Ammon's horn (tissue), 1 donor: ENCODE data around the gene MRPL22.
"Not testable (repeated sequence)": the region's sequence is repeated elsewhere in the genome, so short reads cannot be mapped to it uniquely, and the experiment has no call there.

Source experiments
- DNase-seq: peaks from one replicate; pipeline ENCODE4 v3.0.0-alpha.2; 2016; ENCODE audit warnings: low spot score

Gene MRPL22

GRCh38 chr5:154940375-154940771 lies 500 bp upstream of the MRPL22 start:
- no peak for DNase-seq

- DNase-seq: no peak
Measured at GRCh38 chr5:154943527-154943926, 2.7 kb downstream of the MRPL22 start.

GRCh38 chr5:154944716-154945115 lies 3.8 kb downstream of the MRPL22 start:
- DNase-seq: no peak

GRCh38 chr5:154945695-154946301 lies 4.9 kb downstream of the MRPL22 start:
- DNase-seq: peak; percentile 27

GRCh38 chr5:154947778-154948177 lies 6.9 kb downstream of the MRPL22 start:
- peak; percentile 81 for DNase-seq

- no peak for DNase-seq
Measured at GRCh38 chr5:154948313-154948712, 7.4 kb downstream of the MRPL22 start.

- DNase-seq: no peak
Measured at GRCh38 chr5:154949781-154950180, 8.9 kb downstream of the MRPL22 start.

GRCh38 chr5:154956712-154957111 lies 15.8 kb downstream of the MRPL22 start:
- DNase-seq: no peak

- DNase-seq: no peak
Measured at GRCh38 chr5:154962494-154962893, 21.6 kb downstream of the MRPL22 start.

- no peak for DNase-seq
Measured at GRCh38 chr5:154966081-154966841, 25.4 kb downstream of the MRPL22 start.

- DNase-seq: no peak
Measured at GRCh38 chr5:154966874-154967273, 26.0 kb downstream of the MRPL22 start.

- peak; percentile 28 for DNase-seq
Measured at GRCh38 chr5:154967421-154968024, 26.6 kb downstream of the MRPL22 start.

GRCh38 chr5:154968953-154969352 lies 28.1 kb downstream of the MRPL22 start:
- DNase-seq: no peak

- no peak for DNase-seq
Measured at GRCh38 chr5:154970759-154971158, 29.9 kb downstream of the MRPL22 start.

GRCh38 chr5:154971501-154971900 lies 30.6 kb downstream of the MRPL22 start:
- no peak for DNase-seq

- peak; percentile 68 for DNase-seq
Measured at GRCh38 chr5:154972476-154973080, 31.7 kb downstream of the MRPL22 start.

- DNase-seq: not testable (repeated sequence)
Measured at GRCh38 chr5:154976082-154976481, 35.2 kb downstream of the MRPL22 start.

GRCh38 chr5:154977409-154977808 lies 36.5 kb downstream of the MRPL22 start:
- no peak for DNase-seq

- DNase-seq: not testable (repeated sequence)
Measured at GRCh38 chr5:154978294-154978693, 37.4 kb downstream of the MRPL22 start.

GRCh38 chr5:154984946-154985516 lies 44.2 kb downstream of the MRPL22 start:
- DNase-seq: no peak

- no peak for DNase-seq
Measured at GRCh38 chr5:154986151-154986550, 45.3 kb downstream of the MRPL22 start.

GRCh38 chr5:154989626-154990025 lies 48.8 kb downstream of the MRPL22 start:
- no peak for DNase-seq
